HTR-8/SVneo (cell line): Measurements from ENCODE around the gene CISTR.

ENCODE experiments used
- DNase-seq: peaks from one replicate; pipeline ENCODE4 v3.0.0; 2011; ENCODE audit warnings: low spot score, mixed read lengths; ENCODE audit not compliant: insufficient read length
- FAIRE-seq: peaks from 2 replicates; lab custom pipeline; 2011; peaks lifted over from hg19 to GRCh38; lab: Jason Lieb, UNC

Gene CISTR

DNA sequence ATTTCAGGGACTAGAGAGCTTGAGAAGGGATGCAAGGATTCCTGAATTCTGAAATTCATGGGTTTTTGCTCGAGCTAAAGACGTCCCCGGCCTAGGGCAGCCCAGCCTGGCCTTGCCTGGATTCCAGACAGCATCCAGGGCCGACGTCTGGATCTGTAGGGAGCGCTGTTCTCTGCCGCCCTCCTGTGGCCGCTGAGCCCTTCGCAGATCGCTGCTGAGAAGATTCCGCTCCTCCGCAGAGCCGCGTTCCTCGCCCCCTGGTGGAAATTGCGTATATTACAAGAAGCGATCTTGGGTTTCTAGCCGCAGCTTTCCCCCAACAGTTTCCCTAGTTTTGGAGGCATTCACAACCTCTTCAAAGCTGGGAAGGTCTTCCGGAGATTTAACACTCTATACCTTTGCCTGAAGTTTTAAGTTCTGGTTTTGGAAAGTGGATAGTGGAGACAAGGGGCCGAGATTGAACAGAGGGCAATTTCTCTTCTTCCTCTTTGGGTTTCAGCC is 5.1 kb downstream of the CISTR start:
- DNase-seq (peak; percentile 92), FAIRE-seq (peak; percentile 40)

DNA sequence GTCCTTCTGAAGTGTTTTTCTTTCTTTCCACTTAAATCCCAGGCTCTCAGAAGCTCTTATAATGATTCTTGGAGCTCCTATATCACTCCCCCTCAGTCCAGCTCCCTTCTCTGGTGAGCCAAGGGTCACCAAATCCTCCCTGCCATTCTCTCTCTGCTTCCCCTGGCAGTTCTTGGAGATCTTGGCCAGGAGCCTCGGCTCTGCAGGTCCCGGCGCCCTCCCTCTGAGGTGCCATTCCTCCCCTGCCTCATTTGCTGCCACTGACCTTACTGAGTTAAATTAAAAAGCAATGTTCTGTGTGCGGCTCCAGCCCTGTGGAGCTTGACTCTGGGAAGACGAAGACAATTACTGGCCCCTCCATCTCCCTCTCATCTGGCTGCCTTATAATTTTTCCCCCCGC is 7.0 kb downstream of the CISTR start:
- DNase-seq (no peak), FAIRE-seq (no peak)

DNA sequence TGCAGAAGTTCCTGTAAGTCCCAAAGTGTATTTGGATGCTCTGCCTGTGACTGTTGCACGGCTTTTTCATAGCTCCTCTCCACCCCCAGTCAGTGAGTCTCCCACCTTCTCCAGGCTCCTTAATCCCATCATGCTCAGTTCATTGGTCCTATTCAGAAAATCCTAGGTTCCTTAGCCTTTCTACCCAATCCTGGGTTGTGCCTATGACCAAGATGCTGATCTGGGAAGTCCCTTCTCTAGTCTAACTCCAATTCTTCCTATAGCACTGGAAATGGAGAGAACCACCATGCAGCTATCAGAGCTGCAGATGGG is 7.7 kb downstream of the CISTR start:
- no peak for FAIRE-seq
- no peak for DNase-seq

DNA sequence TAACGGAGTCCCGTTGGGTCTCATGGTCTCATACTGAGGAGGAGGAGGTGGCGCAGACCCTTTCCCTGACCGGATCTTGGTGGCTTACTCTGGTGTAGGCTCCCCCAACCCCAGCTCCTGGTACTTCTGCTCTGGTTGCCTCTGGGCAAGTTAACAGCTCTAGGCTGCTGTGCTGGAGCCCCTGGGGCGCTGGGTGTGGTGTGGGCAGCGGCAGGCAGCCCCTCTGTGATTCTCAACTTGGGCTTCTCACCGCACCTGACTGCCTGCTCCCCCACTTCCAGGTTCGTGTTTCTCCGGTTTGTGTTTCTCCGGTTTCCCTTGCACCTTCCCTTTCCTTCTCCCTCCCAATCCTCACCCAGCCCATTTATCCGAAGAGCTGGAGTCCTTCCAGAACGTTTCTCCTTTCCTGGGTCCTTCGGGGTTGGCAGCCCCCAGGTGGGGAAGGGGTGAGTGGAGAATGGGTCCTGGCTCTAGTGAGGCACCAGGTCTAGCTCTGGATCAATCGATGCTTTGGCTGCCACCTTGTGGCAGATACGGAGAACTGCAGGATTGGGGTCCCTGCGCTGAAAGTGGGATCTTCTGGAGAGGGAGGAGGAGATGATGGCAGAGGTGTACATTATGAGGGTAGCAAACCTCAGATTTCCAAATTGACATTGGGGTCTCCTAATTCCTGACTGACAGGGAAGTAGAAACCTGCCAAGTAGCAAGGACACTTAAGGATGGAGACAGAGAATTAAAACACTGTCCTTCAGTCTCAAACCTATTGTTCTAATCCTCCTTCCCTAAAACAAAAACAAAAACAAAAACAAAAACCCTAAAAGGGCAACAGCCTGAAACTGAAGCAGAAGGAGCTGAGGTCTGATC is 8.3 kb downstream of the CISTR start:
- DNase-seq, result peak; percentile 85
- peak; percentile 77 for FAIRE-seq

DNA sequence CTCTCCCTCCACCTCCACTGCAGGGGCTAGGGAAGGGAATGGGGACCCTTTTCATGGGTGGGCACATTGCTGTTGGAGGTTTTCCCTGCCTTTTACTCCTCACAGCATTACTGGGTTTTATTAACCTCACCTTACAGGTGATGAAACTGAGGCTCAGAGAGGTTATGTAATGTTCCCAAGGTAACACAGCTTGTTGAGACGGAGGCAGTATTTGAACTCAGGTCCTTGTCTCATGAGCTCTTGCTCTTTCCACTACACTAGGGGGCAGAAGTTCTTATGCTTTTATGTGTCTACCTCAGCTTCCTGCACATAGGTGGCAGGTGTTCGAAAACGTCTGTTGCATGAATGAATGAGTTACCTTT is 11.7 kb downstream of the CISTR start:
- DNase-seq (no peak), FAIRE-seq (no peak)

DNA sequence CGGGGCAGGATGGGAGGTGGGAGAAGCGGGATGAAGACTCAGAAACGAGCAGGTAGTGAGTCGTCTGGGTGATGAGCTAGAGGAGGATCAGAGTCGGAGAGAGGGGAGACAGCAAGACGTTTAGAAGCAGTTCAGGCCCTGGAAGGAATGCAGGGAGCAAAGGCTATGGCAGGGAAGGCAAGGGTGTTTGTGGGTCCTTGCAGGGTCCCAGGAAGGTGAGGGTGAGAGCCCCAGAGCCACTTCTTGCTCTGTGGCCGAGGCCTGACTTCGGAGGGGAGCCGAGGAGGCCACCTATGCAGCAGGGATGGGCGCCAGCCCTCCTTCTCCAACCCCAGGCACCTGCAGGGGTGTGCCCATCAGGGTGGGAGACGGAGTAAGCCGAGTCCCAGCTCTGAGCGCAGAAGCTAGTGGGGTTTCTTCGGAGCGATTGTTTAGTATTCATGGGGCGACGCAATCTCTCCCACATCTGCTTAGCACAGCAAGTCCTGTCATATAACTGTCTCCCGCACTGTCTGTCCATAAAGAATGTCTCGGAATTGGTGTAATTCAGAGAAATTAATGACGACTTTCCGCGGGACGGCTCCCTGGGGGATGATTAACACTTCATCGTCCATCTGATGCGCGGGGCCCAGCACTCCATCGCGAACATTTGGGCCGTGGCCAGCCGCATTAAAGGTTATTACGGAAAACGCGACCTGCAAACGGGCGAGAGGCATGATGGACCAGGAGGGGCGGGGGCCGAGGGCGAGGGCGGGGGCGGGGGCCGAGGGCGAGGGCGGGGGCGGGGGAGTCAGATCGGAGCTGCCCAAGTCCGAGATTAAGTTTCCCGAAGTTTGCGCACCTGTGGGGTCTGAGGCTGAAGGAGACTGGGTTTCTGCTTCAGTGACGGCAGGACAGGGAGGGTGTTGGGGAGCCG is 12.3 kb downstream of the CISTR start:
- FAIRE-seq, result no peak
- no peak for DNase-seq

DNA sequence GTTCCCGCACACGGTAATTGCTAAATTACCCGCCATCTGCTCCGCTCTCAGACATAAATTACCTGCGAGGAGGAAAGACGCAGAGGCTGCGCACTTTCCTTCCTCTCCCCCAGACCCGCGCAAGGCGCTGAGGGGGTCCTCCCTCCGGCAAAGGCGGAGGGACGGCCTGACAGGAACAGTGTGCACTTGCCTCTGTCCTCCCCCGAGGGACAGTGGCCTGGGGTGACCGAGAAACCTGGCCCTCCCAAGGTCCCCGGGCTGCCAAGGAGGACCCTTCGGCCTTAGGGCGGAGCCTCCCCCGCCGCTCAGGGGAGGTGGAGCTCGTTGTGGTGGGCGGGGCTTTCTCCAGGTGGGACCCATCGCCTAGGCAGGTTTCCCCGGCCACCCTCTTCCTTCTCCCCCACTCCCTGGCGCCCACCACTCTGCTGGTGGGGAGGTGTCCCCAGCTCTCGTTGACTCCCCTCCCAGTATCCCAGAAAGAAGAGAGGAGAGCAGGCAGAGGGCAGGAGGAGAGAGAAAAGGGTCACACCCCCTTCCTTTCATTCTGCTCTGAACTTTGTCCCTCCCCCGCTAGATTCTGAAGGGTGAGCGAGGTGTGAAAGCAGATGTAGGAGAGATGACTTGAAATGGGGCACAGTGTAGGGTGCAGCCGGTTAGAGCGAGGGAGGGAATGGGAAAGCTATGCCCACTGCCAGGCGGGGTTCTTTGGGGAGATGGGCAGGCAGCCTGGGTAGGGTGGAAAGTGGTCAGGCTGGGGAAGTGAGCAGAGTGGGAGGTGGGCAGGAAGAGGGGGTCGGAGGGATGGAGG is 13.2 kb downstream of the CISTR start:
- DNase-seq (no peak), FAIRE-seq (no peak)

DNA sequence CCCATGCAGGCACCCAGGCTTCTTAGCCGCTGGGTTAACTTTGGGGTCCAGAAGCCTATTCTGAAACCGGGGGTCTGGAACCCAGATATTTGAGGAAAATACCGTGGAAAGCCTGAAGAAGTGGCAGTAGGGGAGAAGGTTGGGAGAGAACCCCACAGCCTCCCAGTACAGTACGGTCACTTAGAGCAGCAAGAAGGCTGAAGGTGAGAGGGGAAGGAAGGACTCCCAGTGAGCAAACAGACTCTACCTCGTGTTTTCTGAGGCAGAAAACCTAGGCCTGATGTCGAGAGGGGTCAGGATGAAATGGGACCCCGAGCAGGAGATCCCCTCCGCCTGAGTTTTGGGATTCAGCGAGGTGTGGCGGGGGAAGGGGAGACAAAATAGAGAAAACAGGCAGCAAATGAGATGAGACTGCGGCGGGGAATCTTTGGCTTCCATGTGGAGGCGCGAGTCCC is 13.8 kb downstream of the CISTR start:
- DNase-seq (no peak), FAIRE-seq (no peak)

DNA sequence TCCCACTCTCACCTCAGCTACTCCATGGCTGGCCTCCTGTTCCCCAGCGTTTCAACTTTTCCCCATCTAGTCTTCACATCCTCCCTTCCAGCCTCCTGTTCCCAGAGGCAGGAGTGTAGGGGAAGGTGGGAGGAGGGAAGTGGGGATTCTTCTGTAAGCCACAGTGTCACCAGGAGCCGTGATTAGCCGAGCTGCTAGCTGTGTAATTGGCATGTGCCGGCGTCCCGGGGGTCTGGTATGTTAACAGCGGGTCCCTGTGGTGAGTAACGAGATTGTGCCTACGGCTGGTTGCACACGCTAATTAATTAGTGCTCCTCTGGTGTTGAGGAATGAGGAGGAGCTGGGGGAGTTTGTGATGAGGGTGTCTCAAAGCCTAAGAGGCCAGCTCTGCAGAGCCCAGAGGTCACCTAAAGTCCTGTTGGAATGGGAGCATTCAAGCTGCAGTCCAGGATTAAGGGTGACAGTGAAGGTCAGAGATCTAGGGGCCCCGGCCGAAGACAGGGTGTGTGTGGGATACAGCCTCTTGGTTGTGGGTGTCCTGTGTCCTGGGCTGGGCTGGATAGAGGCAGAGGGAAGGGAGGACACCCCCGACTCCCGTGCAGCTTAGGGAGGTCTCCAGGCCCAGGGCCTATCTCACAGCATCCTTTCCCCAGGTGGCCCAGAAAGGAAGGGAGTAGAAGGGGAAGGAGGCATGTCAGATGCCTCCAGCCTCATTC is 14.5 kb downstream of the CISTR start:
- DNase-seq (no peak), FAIRE-seq (no peak)

DNA sequence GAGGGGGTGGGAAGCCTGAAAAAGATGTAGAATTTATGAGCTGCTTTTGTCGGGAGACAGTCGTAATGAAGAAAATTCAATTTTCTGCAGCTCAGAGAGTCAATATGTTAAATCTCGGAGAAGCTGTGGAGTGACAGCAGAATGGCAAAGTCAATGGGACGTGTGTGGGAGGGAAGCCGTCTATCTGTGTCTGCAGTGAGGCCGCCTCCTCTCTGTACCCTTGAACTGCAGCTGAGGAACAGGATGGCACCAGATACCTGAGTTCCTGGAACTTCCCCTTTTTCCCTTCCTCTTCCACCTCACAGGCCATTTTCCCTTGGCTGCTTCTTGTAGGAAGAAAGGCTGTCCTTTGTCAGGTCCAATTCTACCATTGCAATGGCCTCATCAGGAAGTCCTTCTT is 15.2 kb downstream of the CISTR start:
- no peak for DNase-seq
- no peak for FAIRE-seq

DNA sequence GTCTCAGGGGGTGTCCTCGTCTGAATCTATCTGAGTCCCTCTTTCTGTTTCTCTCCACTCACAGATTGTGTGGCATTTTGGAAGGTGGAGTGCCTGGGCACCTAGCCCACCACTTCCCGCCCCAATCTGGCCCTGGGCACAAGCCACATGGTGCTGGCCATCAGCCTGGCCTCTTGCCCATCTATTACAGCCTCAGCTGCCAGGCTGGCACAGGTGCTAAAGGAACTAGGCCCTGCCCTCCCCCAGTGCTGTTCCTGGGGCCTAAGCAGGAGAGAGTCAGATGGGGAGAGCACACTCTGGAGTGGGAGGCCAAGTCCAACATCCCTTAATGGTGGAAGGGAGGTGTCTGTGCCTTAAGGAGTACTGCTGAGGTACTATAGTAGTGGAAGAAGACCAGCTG is 16.2 kb downstream of the CISTR start:
- no peak for DNase-seq
- no peak for FAIRE-seq

DNA sequence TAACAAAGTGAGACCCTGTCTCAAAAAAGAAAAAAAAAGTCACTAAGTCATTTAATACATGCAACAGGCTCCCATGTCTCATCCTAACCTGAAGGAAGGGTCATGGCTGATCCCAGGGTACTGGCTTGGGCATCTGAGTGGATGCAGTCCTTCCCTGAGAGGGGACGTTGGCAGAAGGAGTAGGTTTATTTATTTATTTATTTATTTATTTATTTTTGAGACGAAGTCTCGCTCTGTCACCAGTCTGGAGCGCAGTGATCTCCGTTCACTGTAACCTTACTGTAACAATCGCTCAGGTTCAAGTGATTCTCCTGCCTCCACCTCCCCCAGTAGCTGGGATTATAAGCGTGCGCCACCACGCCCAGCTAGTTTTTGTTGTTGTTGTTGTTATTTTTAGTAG is 17.4 kb downstream of the CISTR start:
- DNase-seq, result no peak
- no peak for FAIRE-seq

DNA sequence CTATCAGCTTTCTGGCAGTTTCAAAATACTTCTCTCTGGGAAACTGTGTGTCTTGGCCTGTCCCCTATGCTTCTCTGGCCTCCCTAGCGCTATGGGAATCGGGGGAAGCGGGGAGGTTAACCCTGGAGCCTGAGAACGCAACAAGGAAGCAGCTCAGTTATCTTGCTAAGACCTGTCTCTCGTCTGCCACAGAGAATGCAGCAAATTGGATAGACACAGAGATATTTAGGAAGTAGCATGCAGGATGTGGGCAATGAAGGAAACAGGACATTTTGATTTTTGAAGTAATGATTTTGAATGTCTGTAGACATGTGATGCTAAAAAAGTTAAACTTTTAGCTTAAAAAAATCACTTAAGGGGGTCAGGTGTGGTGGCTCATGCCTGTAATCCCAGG is 18.0 kb downstream of the CISTR start:
- DNase-seq, result no peak
- no peak for FAIRE-seq

DNA sequence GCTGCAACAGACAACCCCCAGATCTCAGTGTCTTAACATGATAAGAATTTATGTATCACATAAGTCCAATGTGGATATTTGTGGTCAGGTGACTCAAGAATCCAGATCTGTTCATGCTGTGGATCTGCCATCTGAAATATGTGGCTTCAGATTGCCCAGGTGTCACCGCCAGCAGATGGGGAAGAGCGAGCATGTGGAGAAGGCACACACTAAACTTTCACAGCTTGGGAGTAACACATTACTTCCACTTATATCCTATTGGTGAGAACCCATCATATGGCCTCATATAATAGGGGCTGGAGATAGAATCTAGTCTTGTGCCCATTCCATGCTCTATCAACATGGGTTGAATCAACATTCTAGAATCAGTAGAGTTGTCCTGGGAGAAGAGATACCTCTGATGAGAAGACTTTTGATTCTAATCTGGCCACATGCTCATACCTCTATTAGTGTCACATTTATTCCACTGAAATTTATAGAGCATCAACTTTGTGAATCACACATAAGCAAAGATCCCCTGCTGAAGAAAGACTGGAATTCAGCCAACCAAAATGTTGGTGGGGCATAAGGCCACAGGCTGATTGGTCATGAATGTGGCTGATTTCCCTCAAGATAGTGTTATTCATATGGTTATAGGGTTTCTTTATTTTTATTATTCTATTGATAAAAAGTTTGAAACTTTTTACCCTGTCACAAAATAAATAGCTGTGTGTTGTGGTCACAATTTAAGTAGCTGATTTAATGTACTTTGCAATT is 18.6 kb downstream of the CISTR start:
- no peak for DNase-seq
- no peak for FAIRE-seq

DNA sequence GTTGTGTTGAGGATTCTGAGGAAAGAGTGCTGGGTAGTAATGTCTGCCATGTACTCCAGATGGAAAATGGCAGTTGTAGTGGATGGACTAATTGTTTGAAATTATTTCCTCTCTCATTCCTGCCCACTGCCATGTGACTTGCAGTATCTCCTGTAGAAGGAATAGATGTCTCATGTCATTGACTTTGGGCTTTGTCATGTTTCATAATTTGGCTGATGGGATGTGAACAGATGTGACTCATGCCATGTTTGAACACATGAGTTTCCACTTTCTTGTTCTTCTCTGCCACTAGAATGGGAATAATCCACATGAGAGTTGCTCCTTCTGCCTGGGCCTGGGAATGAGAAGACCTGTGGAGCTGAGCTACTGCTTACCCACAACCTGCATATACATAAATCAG is 22.1 kb downstream of the CISTR start:
- FAIRE-seq (no peak), DNase-seq (no peak)

DNA sequence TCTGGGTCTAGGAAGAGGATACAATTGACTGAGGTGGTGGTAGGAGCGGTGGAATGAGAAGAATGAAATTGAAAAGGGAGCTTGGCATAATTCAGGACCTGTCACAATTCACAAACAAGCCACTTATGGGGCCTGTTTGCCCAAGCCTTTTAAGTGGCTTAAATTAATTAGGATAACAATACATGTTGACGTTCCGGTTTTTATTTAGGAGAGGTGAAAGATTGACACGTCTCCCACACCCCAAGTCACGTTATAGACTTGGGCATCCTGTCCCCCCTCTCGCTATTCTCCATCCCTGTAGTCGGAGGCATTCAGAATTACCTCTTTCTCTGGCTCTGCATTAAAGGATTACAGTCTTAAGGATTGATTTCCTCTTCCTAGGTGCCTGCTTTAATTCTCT is 23.6 kb downstream of the CISTR start:
- no peak for FAIRE-seq

DNA sequence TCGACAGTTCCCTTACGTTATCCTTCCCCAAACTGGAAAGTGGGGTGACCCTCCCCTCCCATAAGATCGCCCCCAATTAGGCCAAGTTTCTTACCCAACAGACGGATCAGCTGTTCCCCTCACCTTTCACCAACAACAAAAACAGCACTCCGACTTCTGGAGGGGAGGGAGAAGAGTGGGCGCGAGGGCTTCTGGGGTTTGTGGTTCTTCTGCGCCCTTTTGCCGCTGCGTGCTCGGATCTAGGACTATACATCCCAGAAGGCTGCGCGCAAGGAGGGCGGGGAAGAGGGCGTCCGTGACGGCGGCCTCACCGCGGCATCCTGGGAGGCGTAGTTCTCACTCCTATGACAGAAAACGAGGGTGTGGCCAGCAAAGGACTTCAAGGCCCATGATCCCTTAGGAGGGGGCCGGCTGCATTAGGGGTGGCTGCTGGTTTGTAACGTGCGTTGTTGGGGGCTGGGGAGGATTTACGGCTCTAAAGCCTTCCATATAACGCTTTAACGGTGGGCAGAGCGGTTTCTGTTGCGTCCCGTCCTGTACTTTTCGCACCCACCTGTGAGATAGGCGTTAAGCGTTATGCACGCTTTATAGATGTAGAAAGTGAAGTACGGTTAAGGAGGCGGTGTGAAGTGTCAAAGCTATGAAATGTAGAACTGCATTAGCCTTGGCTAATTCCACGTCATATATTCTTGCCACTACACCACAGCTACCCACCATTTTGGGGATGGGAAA is 24.3 kb downstream of the CISTR start, which contains the start of gene CALCOCO1:
CALCOCO1 (minus strand) TSS at position 143 of the 732 bp plus-strand sequence. CDS start 2,210 bp downstream, outside the sequence.
- DNase-seq (peak; percentile 98), FAIRE-seq (peak; percentile 80)

More for the DNA sequence above, 23.6 kb downstream of the CISTR start:
- DNase-seq, result no peak

DNA sequence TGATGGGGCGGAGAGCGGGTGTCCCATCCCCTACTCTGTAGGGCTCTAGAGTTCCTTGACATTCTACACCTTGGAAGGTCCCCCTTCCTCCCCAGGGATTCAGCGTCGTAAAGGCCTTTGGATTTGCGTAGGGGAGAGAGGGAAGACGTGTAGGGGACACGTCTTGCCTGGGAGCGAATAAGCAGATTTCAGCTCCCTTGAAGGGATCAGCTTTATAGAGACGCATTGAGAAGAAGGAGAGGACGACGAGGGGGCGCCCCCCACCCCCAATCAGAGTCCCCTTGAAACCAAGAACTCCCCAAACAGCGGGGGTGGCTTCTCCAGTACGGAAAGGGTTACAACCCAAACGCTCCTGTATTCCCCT is 24.9 kb downstream of the CISTR start:
- no peak for FAIRE-seq
- DNase-seq, result no peak
